BE2C (cell line): ENCODE results near the gene ALDH7A1.
A peak's percentile ranks its signal among the peaks of the same experiment; 100 is the strongest.

Source experiments
- DNase-seq: peaks from one replicate; pipeline ENCODE4 v3.0.0-alpha.2; 2020
- H3K27me3 ChIP-seq: fragments of 250-450 bp; sonication (Bioruptor Pico); 2 replicates; pipeline ENCODE4 v1.5.1; 2020; ENCODE audit warnings: mild to moderate bottlenecking
- H3K36me3 ChIP-seq: fragments of 250-450 bp; sonication (Bioruptor Pico); 2 replicates; pipeline ENCODE4 v1.5.1; 2020; ENCODE audit warnings: mild to moderate bottlenecking
- H3K4me1 ChIP-seq: fragments of 250-450 bp; sonication (Bioruptor Pico); 2 replicates; pipeline ENCODE4 v1.5.1; 2020
- H3K4me3 ChIP-seq: 2 replicates; pipeline ENCODE4 v1.5.1; 2011; ENCODE audit warnings: low read depth, low read length
- H3K9me3 ChIP-seq: fragments of 250-450 bp; sonication (Bioruptor Pico); 2 replicates; pipeline ENCODE4 v1.5.1; 2020
- TF ChIP-seq, protein P1 (sequence below): IDR thresholded peaks from 2 replicates; pipeline ENCODE4 v1.5.1; 2012; ENCODE audit warnings: mild to moderate bottlenecking, low read depth, low read length

ALDH7A1 gene

DNA sequence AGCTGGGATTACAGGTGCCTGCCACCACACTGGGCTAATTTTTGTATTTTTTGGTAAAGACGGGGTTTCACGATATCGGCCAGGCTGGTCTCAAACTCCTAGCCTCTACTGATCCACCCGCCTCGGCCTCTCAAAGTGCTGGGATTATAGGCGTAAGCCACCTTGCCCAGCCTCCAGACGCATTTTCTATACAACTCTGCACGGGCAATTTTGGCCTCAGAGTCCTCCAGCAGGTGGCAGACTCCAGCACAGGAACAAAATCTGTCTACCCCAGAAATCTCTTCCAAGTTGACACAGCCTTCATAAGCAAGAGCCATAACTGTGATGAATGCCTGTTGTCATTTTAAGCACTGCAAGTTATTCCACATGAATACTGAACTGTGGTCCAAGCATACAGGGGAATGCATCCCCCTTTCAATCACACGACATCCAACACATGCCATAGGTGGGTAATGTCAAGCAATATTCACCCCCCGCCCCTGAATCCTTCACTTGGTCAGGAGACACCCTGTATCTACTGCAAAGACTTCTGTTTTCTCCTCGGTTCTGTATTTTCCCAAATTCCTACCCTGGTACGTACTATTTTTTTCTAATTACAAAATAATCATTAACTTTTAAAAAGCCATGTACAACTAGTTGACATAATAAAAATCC, 50.8 kb downstream of the ALDH7A1 start:
- no peaks in the 10 kb centered on the region for H3K4me1 ChIP-seq
- no peak overlapping the region for H3K4me3 ChIP-seq
- DNase-seq: peak; percentile 58
- TF ChIP-seq, protein P1, sequence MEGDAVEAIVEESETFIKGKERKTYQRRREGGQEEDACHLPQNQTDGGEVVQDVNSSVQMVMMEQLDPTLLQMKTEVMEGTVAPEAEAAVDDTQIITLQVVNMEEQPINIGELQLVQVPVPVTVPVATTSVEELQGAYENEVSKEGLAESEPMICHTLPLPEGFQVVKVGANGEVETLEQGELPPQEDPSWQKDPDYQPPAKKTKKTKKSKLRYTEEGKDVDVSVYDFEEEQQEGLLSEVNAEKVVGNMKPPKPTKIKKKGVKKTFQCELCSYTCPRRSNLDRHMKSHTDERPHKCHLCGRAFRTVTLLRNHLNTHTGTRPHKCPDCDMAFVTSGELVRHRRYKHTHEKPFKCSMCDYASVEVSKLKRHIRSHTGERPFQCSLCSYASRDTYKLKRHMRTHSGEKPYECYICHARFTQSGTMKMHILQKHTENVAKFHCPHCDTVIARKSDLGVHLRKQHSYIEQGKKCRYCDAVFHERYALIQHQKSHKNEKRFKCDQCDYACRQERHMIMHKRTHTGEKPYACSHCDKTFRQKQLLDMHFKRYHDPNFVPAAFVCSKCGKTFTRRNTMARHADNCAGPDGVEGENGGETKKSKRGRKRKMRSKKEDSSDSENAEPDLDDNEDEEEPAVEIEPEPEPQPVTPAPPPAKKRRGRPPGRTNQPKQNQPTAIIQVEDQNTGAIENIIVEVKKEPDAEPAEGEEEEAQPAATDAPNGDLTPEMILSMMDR: peak; percentile 84
- peaks cover 4% of the 10 kb centered on the region for H3K36me3 ChIP-seq
- H3K27me3 ChIP-seq: no peaks in the 10 kb centered on the region
- H3K9me3 ChIP-seq: no peaks in the 10 kb centered on the region

GRCh38 chr5:126543660-126544059, 51.4 kb downstream of the ALDH7A1 start:
- H3K4me1 ChIP-seq: no peaks in the 10 kb centered on the region
- H3K36me3 ChIP-seq: peaks cover 3% of the 10 kb centered on the region; the same call in 1 of the 2 replicates
- no peaks in the 10 kb centered on the region for H3K27me3 ChIP-seq
- no peaks in the 10 kb centered on the region for H3K9me3 ChIP-seq
- TF ChIP-seq, protein P1: no peak
- H3K4me3 ChIP-seq: no peak overlapping the region
- DNase-seq: no peak

DNA sequence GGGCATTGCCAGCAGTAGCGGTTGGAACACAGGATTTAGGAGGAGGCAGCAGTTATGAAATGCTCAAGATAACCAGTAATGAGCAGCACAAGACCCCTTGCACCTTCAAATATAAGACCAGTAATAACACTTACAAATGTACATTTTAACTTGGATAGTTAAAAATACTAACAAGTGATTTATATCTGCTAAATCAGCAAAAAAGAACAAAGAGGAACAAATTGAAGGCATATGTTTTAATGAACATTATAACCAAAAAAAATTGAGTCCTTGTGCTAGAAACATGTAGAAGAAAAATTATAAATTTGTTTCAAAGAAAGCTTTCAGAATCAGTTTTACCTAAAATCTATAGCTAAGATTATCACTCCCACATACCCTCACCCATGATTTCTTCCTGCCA, 52.0 kb downstream of the ALDH7A1 start:
- no peak overlapping the region for H3K4me3 ChIP-seq
- no peaks in the 10 kb centered on the region for H3K4me1 ChIP-seq
- DNase-seq: no peak
- H3K9me3 ChIP-seq: no peaks in the 10 kb centered on the region
- H3K27me3 ChIP-seq: no peaks in the 10 kb centered on the region
- peaks cover 3% of the 10 kb centered on the region; the same call in 1 of the 2 replicates for H3K36me3 ChIP-seq
- TF ChIP-seq, protein P1: no peak

DNA sequence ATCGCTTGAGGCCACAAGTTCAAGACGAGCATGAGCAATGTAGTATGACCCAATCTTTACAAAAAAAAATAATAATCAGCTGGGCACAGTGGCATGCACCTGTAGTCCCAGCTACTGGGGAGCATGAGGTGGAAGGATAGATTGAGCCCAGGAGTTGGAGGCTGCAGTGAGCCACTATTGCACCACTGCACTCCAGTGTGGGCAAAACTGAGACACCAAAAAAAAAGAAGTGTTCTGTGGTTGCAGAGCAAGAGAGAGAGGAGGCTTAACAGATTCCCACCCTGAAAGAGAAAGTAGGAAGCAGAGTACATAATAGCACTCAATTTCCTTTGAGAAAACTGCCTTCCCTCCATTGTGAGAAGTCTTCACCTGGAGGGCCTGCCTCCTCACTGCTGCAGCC, 52.6 kb downstream of the ALDH7A1 start:
- TF ChIP-seq, protein P1: no peak
- Histone ChIP-seq H3K36me3 (peaks cover 3% of the 10 kb centered on the region; the same call in 1 of the 2 replicates), H3K4me3 (no peak overlapping the region), H3K9me3 (no peaks in the 10 kb centered on the region), H3K27me3 (no peaks in the 10 kb centered on the region), H3K4me1 (no peaks in the 10 kb centered on the region)
- no peak for DNase-seq

DNA sequence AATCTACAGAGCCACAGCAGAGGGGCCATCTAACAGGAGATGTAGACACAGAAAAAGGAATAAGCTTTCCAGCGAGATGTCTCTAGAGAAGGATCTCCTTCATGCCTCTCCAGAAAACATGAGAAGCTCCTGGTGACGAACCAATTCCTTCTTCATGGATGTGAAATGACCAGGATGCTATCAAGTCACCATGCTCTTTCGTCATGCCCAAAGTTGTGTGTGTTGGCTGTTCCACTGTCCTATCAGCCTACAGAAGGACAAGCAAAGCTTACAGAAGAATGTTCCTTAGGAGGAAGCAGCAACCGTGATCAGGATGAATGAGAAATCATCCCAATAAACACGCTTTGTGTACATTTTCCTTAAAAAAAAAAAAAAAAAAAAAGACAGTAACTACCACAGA, 54.4 kb downstream of the ALDH7A1 start:
- no peaks in the 10 kb centered on the region for H3K9me3 ChIP-seq
- no peak for DNase-seq
- no peaks in the 10 kb centered on the region for H3K36me3 ChIP-seq
- no peak overlapping the region for H3K4me3 ChIP-seq
- TF ChIP-seq, protein P1: no peak
- H3K4me1 ChIP-seq: no peaks in the 10 kb centered on the region
- no peaks in the 10 kb centered on the region for H3K27me3 ChIP-seq

- no peaks in the 10 kb centered on the region for H3K27me3 ChIP-seq
- H3K4me3 ChIP-seq: no peak overlapping the region
- DNase-seq: no peak
- H3K36me3 ChIP-seq: no peaks in the 10 kb centered on the region
- no peaks in the 10 kb centered on the region; the same call in 1 of the 2 replicates for H3K9me3 ChIP-seq
- no peaks in the 10 kb centered on the region for H3K4me1 ChIP-seq
- TF ChIP-seq, protein P1: no peak
These were observed 56.4 kb downstream of the ALDH7A1 start for GRCh38 chr5:126538579-126538978.
